GM23338 (cell line): ENCODE measurements around the gene SHKBP1. TPM values are rescaled to one million over a fixed set of nuclear protein-coding genes. Genes with fewer than 3 reads are reported as not detected.
"Not testable (repeated sequence)": the region's sequence is repeated elsewhere in the genome, so short reads cannot be mapped to it uniquely, and the experiment has no call there.

Source experiments
- ATAC-seq: fragments of 200-7000 bp; cut with Tn5 transposase; 3 replicates; pipeline ENCODE4 v1.9.1; 2020
- DNase-seq: peaks from one replicate; pipeline ENCODE4 v3.0.0-alpha.2; 2015; ENCODE audit warnings: low spot score
- H2AFZ ChIP-seq: fragments of 200-600 bp; sonication (generic); 2 replicates; pipeline ENCODE4 v1.8.0; 2016; ENCODE audit warnings: antibody characterized with exemption, mild to moderate bottlenecking, moderate library complexity
- H3F3A ChIP-seq: fragments of 200-600 bp; sonication (generic); replicated peaks from 2 replicates; pipeline ENCODE4 v1.8.0; 2017; ENCODE audit warnings: antibody characterized with exemption, mixed run types, low read depth
- H3K27ac ChIP-seq: fragments of 200-600 bp; sonication (generic); 2 replicates; pipeline ENCODE4 v1.6.1; 2016; ENCODE audit warnings: low read depth
- H3K27me3 ChIP-seq: fragments of 200-600 bp; sonication (generic); 2 replicates; pipeline ENCODE4 v1.8.0; 2016; ENCODE audit warnings: mild to moderate bottlenecking, mixed run types, moderate library complexity; ENCODE audit not compliant: insufficient read depth
- H3K36me3 ChIP-seq: fragments of 200-600 bp; sonication (generic); 2 replicates; pipeline ENCODE4 v1.8.0; 2016; ENCODE audit warnings: mild to moderate bottlenecking; ENCODE audit not compliant: insufficient read depth
- H3K4me1 ChIP-seq: fragments of 200-600 bp; sonication (generic); 2 replicates; pipeline ENCODE4 v1.8.0; 2016; ENCODE audit warnings: mild to moderate bottlenecking, moderate library complexity; ENCODE audit not compliant: insufficient read depth
- H3K4me2 ChIP-seq: fragments of 200-600 bp; sonication (generic); 2 replicates; pipeline ENCODE4 v1.7.1; 2017; ENCODE audit warnings: mixed run types
- H3K4me3 ChIP-seq: fragments of 200-600 bp; sonication (generic); 2 replicates; pipeline ENCODE4 v1.6.1; 2016; ENCODE audit warnings: mixed run types
- H3K79me2 ChIP-seq: fragments of 200-600 bp; sonication (generic); replicated peaks from 2 replicates; pipeline ENCODE4 v1.8.0; 2017; ENCODE audit warnings: mild to moderate bottlenecking; ENCODE audit not compliant: insufficient read depth
- H3K9me2 ChIP-seq: fragments of 200-600 bp; sonication (generic); 2 replicates; pipeline ENCODE4 v1.8.0; 2017; ENCODE audit not compliant: insufficient read depth
- H4K20me1 ChIP-seq: fragments of 200-600 bp; sonication (generic); replicated peaks from 2 replicates; pipeline ENCODE4 v1.8.0; 2017; ENCODE audit warnings: mild to moderate bottlenecking; ENCODE audit not compliant: insufficient read depth
- H3K27ac Mint-ChIP-seq: 2 replicates; pipeline ENCODE4 v1.8.0; 2020; ENCODE audit warnings: inconsistent platforms, mild to moderate bottlenecking, moderate library complexity, mixed read lengths
- H3K27me3 Mint-ChIP-seq: 3 replicates; pipeline ENCODE4 v1.8.0; 2022; ENCODE audit warnings: low read depth, mild to moderate bottlenecking, moderate library complexity, mixed read lengths, inconsistent platforms; ENCODE audit not compliant: insufficient read depth, poor library complexity
- H3K36me3 Mint-ChIP-seq: 3 replicates; pipeline ENCODE4 v1.8.0; 2021; ENCODE audit warnings: low read depth, mild to moderate bottlenecking, inconsistent platforms, moderate library complexity, mixed read lengths
- H3K4me1 Mint-ChIP-seq: 3 replicates; pipeline ENCODE4 v1.8.0; 2020; ENCODE audit warnings: mild to moderate bottlenecking, inconsistent platforms, mixed read lengths
- H3K4me3 Mint-ChIP-seq: 3 replicates; pipeline ENCODE4 v1.8.0; 2021; ENCODE audit warnings: moderate library complexity, mild to moderate bottlenecking, inconsistent platforms, mixed read lengths
- H3K9me3 Mint-ChIP-seq: 3 replicates; pipeline ENCODE4 v1.8.0; 2020; ENCODE audit warnings: moderate library complexity, mild to moderate bottlenecking, inconsistent platforms, mixed read lengths
- CREB1 ChIP-seq: fragments of 250-450 bp; sonication (Bioruptor Pico); IDR thresholded peaks from 2 replicates; pipeline ENCODE4 v1.5.0; 2020; ENCODE audit warnings: low read depth, mild to moderate bottlenecking, moderate library complexity
- EZH2 ChIP-seq: fragments of 200-600 bp; sonication (generic); IDR thresholded peaks from one replicate; pipeline ENCODE4 v1.8.0; 2017; ENCODE audit warnings: antibody characterized with exemption, mild to moderate bottlenecking, low read depth; ENCODE audit not compliant: unreplicated experiment
- EZH2phosphoT487 ChIP-seq: fragments of 200-600 bp; sonication (generic); IDR thresholded peaks from one replicate; pipeline ENCODE4 v1.8.1; 2018; ENCODE audit warnings: antibody characterized with exemption; ENCODE audit not compliant: unreplicated experiment
- JUNB ChIP-seq: IDR thresholded peaks from one replicate; pipeline ENCODE4 v1.6.1; 2016; ENCODE audit warnings: antibody characterized with exemption; ENCODE audit not compliant: unreplicated experiment
- NANOG ChIP-seq: IDR thresholded peaks from 2 replicates; pipeline ENCODE4 v1.6.1; 2016; ENCODE audit warnings: antibody characterized with exemption, borderline replicate concordance
- POLR2AphosphoS5 ChIP-seq: IDR thresholded peaks from 2 replicates; pipeline ENCODE4 v1.6.1; 2016; ENCODE audit warnings: antibody characterized with exemption, low read depth
- STAT1 ChIP-seq: IDR thresholded peaks from one replicate; pipeline ENCODE4 v1.6.1; 2016; ENCODE audit warnings: antibody characterized with exemption; ENCODE audit not compliant: unreplicated experiment
- ZNF114 ChIP-seq: fragments of 250-450 bp; sonication (Bioruptor Pico); IDR thresholded peaks from 2 replicates; pipeline ENCODE4 v1.5.0; 2020; ENCODE audit warnings: mild to moderate bottlenecking, moderate library complexity
- polyA plus RNA-seq: library from polyadenylated mRNA; unstranded; fragments of >200 nt; fragmentation: Nextera tagmentation; extraction: Ambion mirVana; gene quantifications from 2 replicates; pipeline ENCODE4 v1.2.1, GENCODE V29; 2016
- total RNA-seq: library from RNA; depleted of rRNA; stranded (reverse); fragments of >200 nt; shearing (Covaris generic); gene quantifications from 2 replicates; pipeline ENCODE4 v1.2.3, GENCODE V29; 2014
- TF ChIP-seq, protein P1 (sequence below): fragments of 250-450 bp; sonication (Bioruptor Pico); IDR thresholded peaks from 2 replicates; pipeline ENCODE4 v1.5.0; 2020; ENCODE audit warnings: mild to moderate bottlenecking, moderate library complexity
- TF ChIP-seq, protein P2 (sequence below): IDR thresholded peaks from 2 replicates; pipeline ENCODE4 v1.6.1; 2016; ENCODE audit warnings: antibody characterized with exemption
- TF ChIP-seq, protein P3 (sequence below): IDR thresholded peaks from one replicate; pipeline ENCODE4 v1.6.1; 2018; ENCODE audit warnings: antibody characterized with exemption; ENCODE audit not compliant: unreplicated experiment

SHKBP1 gene
- total and polyA plus RNA-seq, 2 experiments from 2014 or later: 63.2 to 69.8 TPM

DNA sequence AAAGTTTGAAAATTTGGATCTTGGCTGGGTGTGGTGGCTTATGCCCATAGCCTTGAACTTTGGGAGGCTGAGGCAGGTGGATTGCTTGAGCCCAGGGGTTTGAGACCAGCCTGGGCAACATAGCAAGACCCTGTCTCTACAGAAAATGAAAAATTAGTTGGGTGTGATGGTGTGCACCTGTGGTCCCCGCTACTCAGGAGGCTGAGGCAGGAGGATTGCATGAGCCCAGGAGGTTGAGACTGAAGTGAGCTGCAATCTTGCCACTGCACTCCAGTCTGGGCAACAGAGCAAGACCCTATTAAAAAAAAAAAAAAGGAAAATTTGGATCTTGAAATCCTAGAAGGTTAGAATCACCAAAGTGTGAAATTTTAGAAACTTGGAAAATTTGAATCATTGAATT, 12.1 kb upstream of the SHKBP1 start:
- not testable (repeated sequence) for H4K20me1 ChIP-seq, H3K4me1 Mint-ChIP-seq, H3K79me2 ChIP-seq, H3K36me3 Mint-ChIP-seq, DNase-seq, H3K27ac ChIP-seq, H3K9me2 ChIP-seq, H3K4me3 ChIP-seq, H3K36me3 ChIP-seq, H2AFZ ChIP-seq, H3K9me3 Mint-ChIP-seq, ATAC-seq, H3F3A ChIP-seq, H3K4me3 Mint-ChIP-seq, H3K27ac Mint-ChIP-seq, H3K4me1 ChIP-seq, H3K4me2 ChIP-seq
- H3K27me3 ChIP-seq: peaks cover 70% of the 10 kb centered on the region
- H3K27me3 Mint-ChIP-seq: peaks cover 55% of the 10 kb centered on the region

DNA sequence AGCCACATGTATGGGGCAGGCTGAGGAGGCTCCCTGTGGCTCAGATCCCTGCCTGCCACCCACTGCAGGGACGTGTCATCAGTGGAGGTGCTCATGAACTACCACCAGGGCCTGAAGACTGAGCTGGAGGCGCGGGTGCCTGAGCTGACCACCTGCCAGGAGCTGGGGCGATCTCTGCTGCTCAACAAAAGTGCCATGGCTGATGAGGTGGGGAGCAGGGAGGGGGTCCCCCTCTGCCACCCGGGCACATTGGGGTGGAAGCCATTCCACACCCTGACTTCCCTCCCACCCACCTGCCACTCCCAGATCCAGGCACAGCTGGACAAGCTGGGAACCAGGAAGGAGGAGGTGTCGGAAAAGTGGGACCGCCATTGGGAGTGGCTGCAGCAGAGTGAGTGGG, 11.3 kb upstream of the SHKBP1 start:
- Histone ChIP-seq H3K36me3 (no peaks in the 10 kb centered on the region), H3K4me2 (no peak overlapping the region), H4K20me1 (0 out of 2 replicates have a peak, but pooled peaks cover 4% of the 10 kb centered on the region), H3K4me1 (no peaks in the 10 kb centered on the region; the same call in 1 of the 2 replicates), H3K27me3 (peaks cover 78% of the 10 kb centered on the region), H3K27ac (no peak overlapping the region), H3K4me3 (no peak overlapping the region), H3K79me2 (no peaks in the 10 kb centered on the region), H2AFZ (no peak overlapping the region), H3F3A (no peaks in the 10 kb centered on the region), H3K9me2 (no peaks in the 10 kb centered on the region)
- Mint-ChIP-seq H3K27me3 (peaks cover 58% of the 10 kb centered on the region), H3K4me1 (peaks cover 7% of the 10 kb centered on the region; the same call in 2 of the 3 replicates), H3K36me3 (no peaks in the 10 kb centered on the region), H3K27ac (no peak overlapping the region), H3K4me3 (no peak overlapping the region), H3K9me3 (no peaks in the 10 kb centered on the region)
- DNase-seq (no peak), ATAC-seq (no peak)
- TF ChIP-seq EZH2 (no peak), CREB1 (no peak), ZNF114 (CRISPR knock-in tag) (no peak), NANOG (no peak), STAT1 (no peak), EZH2phosphoT487 (no peak), JUNB (no peak), POLR2AphosphoS5 (no peak)
- TF ChIP-seq, protein P1, sequence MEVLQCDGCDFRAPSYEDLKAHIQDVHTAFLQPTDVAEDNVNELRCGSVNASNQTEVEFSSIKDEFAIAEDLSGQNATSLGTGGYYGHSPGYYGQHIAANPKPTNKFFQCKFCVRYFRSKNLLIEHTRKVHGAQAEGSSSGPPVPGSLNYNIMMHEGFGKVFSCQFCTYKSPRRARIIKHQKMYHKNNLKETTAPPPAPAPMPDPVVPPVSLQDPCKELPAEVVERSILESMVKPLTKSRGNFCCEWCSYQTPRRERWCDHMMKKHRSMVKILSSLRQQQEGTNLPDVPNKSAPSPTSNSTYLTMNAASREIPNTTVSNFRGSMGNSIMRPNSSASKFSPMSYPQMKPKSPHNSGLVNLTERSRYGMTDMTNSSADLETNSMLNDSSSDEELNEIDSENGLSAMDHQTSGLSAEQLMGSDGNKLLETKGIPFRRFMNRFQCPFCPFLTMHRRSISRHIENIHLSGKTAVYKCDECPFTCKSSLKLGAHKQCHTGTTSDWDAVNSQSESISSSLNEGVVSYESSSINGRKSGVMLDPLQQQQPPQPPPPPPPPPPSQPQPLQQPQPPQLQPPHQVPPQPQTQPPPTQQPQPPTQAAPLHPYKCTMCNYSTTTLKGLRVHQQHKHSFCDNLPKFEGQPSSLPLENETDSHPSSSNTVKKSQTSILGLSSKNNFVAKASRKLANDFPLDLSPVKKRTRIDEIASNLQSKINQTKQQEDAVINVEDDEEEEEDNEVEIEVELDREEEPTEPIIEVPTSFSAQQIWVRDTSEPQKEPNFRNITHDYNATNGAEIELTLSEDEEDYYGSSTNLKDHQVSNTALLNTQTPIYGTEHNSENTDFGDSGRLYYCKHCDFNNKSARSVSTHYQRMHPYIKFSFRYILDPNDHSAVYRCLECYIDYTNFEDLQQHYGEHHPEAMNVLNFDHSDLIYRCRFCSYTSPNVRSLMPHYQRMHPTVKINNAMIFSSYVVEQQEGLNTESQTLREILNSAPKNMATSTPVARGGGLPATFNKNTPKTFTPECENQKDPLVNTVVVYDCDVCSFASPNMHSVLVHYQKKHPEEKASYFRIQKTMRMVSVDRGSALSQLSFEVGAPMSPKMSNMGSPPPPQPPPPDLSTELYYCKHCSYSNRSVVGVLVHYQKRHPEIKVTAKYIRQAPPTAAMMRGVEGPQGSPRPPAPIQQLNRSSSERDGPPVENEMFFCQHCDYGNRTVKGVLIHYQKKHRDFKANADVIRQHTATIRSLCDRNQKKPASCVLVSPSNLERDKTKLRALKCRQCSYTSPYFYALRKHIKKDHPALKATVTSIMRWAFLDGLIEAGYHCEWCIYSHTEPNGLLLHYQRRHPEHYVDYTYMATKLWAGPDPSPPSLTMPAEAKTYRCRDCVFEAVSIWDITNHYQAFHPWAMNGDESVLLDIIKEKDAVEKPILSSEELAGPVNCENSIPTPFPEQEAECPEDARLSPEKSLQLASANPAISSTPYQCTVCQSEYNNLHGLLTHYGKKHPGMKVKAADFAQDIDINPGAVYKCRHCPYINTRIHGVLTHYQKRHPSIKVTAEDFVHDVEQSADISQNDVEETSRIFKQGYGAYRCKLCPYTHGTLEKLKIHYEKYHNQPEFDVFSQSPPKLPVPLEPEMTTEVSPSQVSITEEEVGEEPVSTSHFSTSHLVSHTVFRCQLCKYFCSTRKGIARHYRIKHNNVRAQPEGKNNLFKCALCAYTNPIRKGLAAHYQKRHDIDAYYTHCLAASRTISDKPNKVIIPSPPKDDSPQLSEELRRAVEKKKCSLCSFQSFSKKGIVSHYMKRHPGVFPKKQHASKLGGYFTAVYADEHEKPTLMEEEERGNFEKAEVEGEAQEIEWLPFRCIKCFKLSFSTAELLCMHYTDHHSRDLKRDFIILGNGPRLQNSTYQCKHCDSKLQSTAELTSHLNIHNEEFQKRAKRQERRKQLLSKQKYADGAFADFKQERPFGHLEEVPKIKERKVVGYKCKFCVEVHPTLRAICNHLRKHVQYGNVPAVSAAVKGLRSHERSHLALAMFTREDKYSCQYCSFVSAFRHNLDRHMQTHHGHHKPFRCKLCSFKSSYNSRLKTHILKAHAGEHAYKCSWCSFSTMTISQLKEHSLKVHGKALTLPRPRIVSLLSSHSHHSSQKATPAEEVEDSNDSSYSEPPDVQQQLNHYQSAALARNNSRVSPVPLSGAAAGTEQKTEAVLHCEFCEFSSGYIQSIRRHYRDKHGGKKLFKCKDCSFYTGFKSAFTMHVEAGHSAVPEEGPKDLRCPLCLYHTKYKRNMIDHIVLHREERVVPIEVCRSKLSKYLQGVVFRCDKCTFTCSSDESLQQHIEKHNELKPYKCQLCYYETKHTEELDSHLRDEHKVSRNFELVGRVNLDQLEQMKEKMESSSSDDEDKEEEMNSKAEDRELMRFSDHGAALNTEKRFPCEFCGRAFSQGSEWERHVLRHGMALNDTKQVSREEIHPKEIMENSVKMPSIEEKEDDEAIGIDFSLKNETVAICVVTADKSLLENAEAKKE (CRISPR knock-in tag): no peak
- TF ChIP-seq, protein P2, sequence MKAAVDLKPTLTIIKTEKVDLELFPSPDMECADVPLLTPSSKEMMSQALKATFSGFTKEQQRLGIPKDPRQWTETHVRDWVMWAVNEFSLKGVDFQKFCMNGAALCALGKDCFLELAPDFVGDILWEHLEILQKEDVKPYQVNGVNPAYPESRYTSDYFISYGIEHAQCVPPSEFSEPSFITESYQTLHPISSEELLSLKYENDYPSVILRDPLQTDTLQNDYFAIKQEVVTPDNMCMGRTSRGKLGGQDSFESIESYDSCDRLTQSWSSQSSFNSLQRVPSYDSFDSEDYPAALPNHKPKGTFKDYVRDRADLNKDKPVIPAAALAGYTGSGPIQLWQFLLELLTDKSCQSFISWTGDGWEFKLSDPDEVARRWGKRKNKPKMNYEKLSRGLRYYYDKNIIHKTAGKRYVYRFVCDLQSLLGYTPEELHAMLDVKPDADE: no peak
- TF ChIP-seq, protein P3, sequence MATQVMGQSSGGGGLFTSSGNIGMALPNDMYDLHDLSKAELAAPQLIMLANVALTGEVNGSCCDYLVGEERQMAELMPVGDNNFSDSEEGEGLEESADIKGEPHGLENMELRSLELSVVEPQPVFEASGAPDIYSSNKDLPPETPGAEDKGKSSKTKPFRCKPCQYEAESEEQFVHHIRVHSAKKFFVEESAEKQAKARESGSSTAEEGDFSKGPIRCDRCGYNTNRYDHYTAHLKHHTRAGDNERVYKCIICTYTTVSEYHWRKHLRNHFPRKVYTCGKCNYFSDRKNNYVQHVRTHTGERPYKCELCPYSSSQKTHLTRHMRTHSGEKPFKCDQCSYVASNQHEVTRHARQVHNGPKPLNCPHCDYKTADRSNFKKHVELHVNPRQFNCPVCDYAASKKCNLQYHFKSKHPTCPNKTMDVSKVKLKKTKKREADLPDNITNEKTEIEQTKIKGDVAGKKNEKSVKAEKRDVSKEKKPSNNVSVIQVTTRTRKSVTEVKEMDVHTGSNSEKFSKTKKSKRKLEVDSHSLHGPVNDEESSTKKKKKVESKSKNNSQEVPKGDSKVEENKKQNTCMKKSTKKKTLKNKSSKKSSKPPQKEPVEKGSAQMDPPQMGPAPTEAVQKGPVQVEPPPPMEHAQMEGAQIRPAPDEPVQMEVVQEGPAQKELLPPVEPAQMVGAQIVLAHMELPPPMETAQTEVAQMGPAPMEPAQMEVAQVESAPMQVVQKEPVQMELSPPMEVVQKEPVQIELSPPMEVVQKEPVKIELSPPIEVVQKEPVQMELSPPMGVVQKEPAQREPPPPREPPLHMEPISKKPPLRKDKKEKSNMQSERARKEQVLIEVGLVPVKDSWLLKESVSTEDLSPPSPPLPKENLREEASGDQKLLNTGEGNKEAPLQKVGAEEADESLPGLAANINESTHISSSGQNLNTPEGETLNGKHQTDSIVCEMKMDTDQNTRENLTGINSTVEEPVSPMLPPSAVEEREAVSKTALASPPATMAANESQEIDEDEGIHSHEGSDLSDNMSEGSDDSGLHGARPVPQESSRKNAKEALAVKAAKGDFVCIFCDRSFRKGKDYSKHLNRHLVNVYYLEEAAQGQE: no peak
